Measurements from ENCODE around the gene MYO3B.

The MYO3B gene

DNA sequence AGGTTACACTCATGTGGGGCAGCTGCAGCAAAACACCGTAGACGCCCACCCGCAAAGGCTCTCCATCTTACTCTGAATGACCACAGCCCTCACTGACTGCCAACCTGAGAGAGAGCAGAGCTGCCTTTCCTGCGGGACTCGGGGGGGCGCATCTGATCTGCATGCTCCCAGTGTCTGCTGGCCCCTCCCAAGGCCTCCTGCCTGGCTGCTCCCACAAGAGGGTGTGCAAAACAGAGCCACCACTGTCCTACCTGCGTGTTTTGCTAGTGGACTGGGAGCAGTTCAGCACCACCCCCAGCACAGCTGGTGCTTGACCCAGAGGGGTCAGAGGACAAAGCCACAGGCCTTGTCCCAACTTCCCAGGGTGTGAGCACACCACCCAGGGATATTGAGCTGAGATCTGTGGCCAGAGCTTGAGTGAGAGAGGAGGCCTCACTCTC is 76.4 kb downstream of the MYO3B start:
- ChIA-PET CTCF (no interaction called here), POLR2A (no interaction called here)
- H3K4me3 ChIP-seq (ENCODE audit: low read depth, low read length), result no peak overlapping the region
- H3K9me3 ChIP-seq (ENCODE audit: control insufficient read depth, insufficient read depth, low read depth, low read length), result no peaks in the 10 kb centered on the region
- H3K27ac ChIP-seq (ENCODE audit: extremely low read depth, low read depth, low read length), result no peak overlapping the region
- no peaks in the 10 kb centered on the region for H3K4me1 ChIP-seq (ENCODE audit: control insufficient read depth, insufficient read depth, low read length)
- TF ChIP-seq, protein P1, sequence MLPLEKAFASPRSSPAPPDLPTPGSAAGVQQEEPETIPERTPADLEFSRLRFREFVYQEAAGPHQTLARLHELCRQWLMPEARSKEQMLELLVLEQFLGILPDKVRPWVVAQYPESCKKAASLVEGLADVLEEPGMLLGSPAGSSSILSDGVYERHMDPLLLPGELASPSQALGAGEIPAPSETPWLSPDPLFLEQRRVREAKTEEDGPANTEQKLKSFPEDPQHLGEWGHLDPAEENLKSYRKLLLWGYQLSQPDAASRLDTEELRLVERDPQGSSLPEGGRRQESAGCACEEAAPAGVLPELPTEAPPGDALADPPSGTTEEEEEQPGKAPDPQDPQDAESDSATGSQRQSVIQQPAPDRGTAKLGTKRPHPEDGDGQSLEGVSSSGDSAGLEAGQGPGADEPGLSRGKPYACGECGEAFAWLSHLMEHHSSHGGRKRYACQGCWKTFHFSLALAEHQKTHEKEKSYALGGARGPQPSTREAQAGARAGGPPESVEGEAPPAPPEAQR (tag by site-specific recombination; IDR thresholded peaks at IDR 0.05), result no peak
- TF ChIP-seq, protein P2, sequence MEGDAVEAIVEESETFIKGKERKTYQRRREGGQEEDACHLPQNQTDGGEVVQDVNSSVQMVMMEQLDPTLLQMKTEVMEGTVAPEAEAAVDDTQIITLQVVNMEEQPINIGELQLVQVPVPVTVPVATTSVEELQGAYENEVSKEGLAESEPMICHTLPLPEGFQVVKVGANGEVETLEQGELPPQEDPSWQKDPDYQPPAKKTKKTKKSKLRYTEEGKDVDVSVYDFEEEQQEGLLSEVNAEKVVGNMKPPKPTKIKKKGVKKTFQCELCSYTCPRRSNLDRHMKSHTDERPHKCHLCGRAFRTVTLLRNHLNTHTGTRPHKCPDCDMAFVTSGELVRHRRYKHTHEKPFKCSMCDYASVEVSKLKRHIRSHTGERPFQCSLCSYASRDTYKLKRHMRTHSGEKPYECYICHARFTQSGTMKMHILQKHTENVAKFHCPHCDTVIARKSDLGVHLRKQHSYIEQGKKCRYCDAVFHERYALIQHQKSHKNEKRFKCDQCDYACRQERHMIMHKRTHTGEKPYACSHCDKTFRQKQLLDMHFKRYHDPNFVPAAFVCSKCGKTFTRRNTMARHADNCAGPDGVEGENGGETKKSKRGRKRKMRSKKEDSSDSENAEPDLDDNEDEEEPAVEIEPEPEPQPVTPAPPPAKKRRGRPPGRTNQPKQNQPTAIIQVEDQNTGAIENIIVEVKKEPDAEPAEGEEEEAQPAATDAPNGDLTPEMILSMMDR (tag by site-specific recombination; IDR thresholded peaks at IDR 0.05), result no peak
- TF ChIP-seq HOXC10 (CRISPR knock-in tag; IDR thresholded peaks at IDR 0.05), result no peak
- no peak for TF ChIP-seq ZNF621 (tag by site-specific recombination; IDR thresholded peaks at IDR 0.05)
- TF ChIP-seq ZNF324 (tag by site-specific recombination; IDR thresholded peaks at IDR 0.05), result no peak
- TF ChIP-seq, protein P3, sequence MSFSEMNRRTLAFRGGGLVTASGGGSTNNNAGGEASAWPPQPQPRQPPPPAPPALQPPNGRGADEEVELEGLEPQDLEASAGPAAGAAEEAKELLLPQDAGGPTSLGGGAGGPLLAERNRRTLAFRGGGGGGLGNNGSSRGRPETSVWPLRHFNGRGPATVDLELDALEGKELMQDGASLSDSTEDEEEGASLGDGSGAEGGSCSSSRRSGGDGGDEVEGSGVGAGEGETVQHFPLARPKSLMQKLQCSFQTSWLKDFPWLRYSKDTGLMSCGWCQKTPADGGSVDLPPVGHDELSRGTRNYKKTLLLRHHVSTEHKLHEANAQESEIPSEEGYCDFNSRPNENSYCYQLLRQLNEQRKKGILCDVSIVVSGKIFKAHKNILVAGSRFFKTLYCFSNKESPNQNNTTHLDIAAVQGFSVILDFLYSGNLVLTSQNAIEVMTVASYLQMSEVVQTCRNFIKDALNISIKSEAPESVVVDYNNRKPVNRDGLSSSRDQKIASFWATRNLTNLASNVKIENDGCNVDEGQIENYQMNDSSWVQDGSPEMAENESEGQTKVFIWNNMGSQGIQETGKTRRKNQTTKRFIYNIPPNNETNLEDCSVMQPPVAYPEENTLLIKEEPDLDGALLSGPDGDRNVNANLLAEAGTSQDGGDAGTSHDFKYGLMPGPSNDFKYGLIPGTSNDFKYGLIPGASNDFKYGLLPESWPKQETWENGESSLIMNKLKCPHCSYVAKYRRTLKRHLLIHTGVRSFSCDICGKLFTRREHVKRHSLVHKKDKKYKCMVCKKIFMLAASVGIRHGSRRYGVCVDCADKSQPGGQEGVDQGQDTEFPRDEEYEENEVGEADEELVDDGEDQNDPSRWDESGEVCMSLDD (tag by site-specific recombination; IDR thresholded peaks at IDR 0.05), result no peak
- TF ChIP-seq KLF9 (tag by site-specific recombination; IDR thresholded peaks at IDR 0.05; ENCODE audit: low read depth), result no peak
- no peak for TF ChIP-seq ZNF394 (tag by site-specific recombination; IDR thresholded peaks at IDR 0.05; ENCODE audit: borderline replicate concordance)
- no peak for TF ChIP-seq ZNF274 (IDR thresholded peaks at IDR 0.05; ENCODE audit: low read length)
- no peak for TF ChIP-seq ZNF274 (tag by site-specific recombination; IDR thresholded peaks at IDR 0.05; ENCODE audit: borderline replicate concordance)
- TF ChIP-seq, protein P4, sequence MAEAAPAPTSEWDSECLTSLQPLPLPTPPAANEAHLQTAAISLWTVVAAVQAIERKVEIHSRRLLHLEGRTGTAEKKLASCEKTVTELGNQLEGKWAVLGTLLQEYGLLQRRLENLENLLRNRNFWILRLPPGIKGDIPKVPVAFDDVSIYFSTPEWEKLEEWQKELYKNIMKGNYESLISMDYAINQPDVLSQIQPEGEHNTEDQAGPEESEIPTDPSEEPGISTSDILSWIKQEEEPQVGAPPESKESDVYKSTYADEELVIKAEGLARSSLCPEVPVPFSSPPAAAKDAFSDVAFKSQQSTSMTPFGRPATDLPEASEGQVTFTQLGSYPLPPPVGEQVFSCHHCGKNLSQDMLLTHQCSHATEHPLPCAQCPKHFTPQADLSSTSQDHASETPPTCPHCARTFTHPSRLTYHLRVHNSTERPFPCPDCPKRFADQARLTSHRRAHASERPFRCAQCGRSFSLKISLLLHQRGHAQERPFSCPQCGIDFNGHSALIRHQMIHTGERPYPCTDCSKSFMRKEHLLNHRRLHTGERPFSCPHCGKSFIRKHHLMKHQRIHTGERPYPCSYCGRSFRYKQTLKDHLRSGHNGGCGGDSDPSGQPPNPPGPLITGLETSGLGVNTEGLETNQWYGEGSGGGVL (tag by site-specific recombination; IDR thresholded peaks at IDR 0.05), result no peak
- no peak for TF ChIP-seq ZNF416 (tag by site-specific recombination; IDR thresholded peaks at IDR 0.05)
- no peak for TF ChIP-seq KLF10 (tag by site-specific recombination; IDR thresholded peaks at IDR 0.05)
- no peak for TF ChIP-seq ZNF514 (tag by site-specific recombination; IDR thresholded peaks at IDR 0.05)
- TF ChIP-seq ZNF623 (tag by site-specific recombination; IDR thresholded peaks at IDR 0.05), result no peak
- H3K36me3 ChIP-seq (ENCODE audit: control insufficient read depth in 2 of 2, insufficient read depth in 1 of 2, low read length in 2 of 2), result no peaks in the 10 kb centered on the region

DNA sequence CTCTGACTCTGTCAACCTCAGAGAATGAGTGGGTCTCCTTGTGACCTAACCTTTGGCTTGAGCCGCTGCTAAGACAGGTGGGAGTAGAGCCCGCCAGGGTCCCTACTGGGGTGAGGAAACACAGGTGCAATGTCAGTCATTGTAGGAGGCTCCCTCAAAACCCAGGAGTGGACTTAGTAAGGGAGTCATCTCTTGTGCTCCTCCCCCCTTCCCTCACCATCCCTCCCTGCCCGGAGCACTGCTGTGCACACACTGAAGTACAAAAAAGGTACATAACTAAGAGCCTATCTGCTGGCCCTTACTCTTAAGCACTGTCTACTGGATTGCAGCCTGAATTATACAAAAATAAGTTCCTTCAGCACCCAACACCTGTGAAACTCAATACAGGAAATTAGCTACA is 77.2 kb downstream of the MYO3B start:
- Histone ChIP-seq H3K4me1 (ENCODE audit: control insufficient read depth, insufficient read depth, low read length) (no peaks in the 10 kb centered on the region), H3K36me3 (ENCODE audit: control insufficient read depth in 2 of 2, insufficient read depth in 1 of 2, low read length in 2 of 2) (no peaks in the 10 kb centered on the region), H3K9me3 (ENCODE audit: control insufficient read depth, insufficient read depth, low read depth, low read length) (no peaks in the 10 kb centered on the region), H3K4me3 (ENCODE audit: low read depth, low read length) (no peak overlapping the region), H3K27ac (ENCODE audit: extremely low read depth, low read depth, low read length) (no peak overlapping the region)
- TF ChIP-seq HOXC10 (CRISPR knock-in tag; IDR thresholded peaks at IDR 0.05) (no peak), ZSCAN30 (tag by site-specific recombination; IDR thresholded peaks at IDR 0.05) (no peak), KLF7 (tag by site-specific recombination; IDR thresholded peaks at IDR 0.05; ENCODE audit: borderline replicate concordance) (no peak)
- TF ChIP-seq, protein P5, sequence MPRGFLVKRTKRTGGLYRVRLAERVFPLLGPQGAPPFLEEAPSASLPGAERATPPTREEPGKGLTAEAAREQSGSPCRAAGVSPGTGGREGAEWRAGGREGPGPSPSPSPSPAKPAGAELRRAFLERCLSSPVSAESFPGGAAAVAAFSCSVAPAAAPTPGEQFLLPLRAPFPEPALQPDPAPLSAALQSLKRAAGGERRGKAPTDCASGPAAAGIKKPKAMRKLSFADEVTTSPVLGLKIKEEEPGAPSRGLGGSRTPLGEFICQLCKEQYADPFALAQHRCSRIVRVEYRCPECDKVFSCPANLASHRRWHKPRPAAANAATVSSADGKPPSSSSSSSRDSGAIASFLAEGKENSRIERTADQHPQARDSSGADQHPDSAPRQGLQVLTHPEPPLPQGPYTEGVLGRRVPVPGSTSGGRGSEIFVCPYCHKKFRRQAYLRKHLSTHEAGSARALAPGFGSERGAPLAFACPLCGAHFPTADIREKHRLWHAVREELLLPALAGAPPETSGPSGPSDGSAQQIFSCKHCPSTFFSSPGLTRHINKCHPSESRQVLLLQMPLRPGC (tag by site-specific recombination; IDR thresholded peaks at IDR 0.05), result no peak
- CTCF ChIA-PET, result interaction anchor here (1.2 kb wide), 1 partner anchor 16 kb away, joined by 4 read pairs; no protein-coding TSS in a partner anchor
- POLR2A ChIA-PET, result no interaction called here

All from HEK293 (cell line).